Anterior cingulate cortex (tissue), 58 donors: ENCODE results near the gene UTP15.

Experiments used
- DNase-seq, 58 donors: peaks; one replicate each; lab custom pipeline; 2025; lab: John Stamatoyannopoulos, UW

The UTP15 gene

DNA sequence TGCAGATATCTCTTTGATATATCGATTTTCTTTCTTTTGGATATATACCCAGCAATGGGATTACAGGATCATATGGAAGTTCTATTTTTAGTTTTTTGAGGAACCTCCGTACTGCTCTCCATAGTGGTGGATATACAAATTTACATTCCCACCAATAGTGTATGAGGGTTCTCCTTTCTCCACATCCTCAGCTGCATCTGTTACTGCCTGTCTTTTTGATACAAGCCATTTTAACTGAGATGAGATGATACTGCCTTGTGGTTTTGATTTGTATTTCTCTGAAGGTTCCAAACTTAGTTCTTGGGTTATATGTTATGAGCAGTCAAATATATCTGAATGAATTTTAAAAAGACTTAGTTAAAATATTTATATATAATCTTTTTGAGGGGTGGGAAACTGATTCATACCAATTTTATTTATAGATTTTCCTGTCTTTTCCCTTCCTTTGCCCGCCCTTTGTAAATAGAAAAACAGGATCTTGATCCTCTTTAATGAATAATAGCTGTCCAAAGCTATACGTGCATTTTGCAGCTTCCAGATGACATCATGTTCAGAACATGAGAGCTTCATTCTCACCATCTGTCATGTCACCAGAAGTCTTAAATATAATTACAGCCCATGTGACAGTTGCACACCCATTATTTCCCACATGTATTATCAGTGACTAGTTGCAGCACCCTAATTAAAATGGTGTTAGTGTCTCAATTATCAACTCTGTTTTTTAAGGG lies 54.2 kb downstream of the UTP15 start:
- DNase-seq: no peak

DNA sequence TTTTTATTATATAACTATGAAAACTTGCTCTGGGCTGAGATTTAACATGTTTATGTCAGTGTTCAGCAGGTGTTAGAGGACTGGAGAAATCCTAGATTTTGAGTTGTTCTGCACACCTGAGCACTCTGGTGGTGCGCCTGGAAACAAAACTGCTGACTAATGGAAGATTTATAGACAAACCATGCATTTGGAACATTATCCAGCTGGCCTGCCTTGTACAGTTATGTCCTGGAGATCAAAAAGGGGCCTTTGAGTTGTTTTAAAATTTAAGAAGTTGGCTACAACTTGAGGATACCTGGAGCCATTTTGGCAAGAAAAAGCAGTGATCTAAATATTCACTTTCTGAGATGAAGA lies 54.8 kb downstream of the UTP15 start:
- no peak for DNase-seq

DNA sequence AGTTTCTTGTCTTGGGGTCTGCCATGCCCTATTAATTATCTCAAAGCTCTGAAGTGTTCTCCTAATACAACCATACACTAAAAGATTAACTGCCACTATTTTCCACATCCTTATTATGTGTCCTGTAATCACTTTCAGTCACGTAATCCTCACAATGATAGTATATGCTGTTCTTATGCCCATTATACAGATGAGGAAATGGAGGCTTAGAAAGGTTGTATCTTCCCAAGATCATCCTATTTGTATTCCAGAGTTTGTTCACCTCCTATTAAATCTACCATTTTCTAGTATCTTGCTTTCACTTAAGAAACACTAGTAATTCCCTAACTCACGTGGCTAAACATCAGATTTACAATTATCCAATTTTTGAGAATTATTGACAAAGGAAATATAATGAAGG lies 57.5 kb downstream of the UTP15 start:
- no peak for DNase-seq

DNA sequence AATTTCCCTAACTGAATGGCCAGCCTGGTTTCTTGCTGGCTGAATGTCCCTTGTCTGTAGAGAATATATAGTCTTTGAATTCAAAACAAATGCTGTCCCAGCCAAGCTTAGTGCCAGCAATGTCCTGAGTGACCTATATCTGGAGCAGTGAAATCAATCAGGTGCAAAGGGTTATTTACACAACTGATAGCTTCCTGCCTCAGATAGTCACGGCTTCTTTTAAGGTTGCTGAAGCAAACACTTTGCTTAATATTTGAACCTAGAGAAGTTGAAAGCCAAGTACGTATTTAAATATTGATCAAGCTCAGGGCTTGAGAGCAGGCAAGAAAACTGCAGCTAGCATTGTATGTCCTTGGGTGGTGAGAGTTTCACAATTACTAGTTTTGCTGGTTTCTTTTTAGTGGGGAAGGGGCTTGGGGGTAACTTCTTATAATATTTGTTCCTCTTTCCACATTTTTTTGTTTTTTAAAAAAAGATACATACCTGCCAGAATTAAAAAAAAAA lies 58.4 kb downstream of the UTP15 start:
- no peak for DNase-seq

DNA sequence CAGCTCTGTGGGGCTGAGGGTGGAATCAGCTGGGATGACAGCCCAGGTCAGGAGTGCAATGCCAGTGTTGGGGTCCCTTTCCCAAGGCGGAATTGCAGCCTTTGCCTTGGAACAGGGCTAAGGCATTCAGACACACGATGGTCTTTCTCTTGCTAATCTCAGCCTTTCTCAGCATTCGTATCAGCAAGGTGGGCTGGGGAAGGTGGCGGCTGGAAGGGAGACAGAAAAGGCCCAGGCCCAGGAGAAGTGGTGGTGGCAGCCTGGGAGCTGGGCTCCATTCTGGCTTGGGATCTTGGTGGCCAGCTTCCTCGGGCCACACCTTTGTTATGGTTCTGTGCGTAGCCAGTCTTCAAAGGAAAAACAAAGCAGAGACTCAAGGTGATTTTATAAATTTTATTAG lies 59.3 kb downstream of the UTP15 start:
- DNase-seq: no peak

DNA sequence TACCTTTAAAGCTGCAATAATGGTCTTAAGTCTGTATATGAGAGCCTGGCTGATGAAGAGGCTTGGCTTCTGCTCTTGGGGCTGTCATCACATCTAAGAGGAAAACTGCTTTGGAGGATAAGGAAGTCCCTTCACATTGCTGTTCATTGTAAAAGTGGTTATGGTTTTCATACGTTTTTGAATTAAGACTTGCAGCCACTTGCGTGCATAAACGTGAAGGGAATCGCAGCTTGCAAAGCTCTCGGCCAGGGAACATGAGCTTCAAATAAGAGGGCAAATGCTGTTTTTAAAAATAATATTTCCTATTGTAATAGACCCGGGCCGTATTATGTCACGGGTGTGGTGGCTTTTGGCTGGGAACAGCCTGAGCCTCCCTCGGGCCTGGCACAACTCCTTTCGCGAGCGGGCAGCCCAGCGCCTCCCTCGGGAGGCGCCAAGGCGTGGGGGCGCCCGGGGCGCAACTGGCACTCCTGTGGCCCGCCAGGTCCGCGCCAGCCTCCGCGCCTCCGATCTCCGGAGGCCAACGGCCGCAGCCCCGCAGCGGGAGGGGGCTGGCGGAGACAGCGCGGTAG lies 59.9 kb downstream of the UTP15 start:
- peak in 8 of 58 donors; percentile 14 to 67 (median 36) for DNase-seq

DNA sequence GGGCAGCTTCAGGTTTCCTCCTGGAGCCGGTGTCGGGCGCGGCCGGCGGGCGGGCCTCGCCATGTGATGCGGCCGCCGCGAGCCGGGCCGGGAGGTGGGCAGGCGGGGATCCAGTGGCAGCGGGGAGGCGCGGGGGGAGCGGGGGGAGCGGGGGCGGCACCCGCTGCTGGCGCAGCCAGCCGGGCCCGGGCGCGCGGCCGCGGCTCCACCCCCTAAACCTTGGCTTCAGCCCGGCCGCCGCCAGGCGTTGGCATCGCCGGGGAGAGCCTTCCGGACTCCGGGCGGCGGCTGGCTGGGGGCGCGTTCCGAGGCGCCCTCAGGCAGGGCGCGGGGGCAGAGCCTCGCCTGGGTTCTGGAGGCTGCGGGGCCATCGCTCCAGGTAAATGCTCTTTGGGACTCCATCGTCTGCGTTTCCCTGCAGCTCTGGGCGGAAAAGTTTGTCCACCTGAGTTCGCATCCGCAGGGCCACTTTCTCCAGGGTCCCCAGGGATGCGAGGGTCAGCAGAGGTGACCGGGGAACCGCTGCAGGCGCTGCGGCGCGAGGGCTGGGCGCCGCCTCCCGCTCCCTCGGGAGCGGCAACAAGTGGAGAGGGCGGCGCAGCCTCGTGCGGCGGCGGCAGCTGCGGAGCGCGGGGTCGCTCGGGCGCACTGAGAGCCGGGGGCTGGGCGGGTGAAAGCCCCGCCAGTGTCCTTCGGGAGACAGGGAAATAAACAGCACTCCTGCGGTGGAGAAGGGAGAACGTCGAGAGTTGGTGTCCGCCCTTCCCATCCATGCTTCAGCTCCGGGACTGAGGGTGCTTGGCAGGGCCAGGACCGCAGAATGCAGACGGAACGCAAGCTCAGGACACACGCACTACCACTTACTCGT lies 60.6 kb downstream of the UTP15 start, which contains the start of gene ARHGEF28:
Gene ARHGEF28 (plus strand): TSS at position 253 of the 868 bp plus-strand sequence. CDS start 58,656 bp downstream, outside the sequence.
- peak in 42 of 58 donors; percentile 2 to 67 (median 32) for DNase-seq

DNA sequence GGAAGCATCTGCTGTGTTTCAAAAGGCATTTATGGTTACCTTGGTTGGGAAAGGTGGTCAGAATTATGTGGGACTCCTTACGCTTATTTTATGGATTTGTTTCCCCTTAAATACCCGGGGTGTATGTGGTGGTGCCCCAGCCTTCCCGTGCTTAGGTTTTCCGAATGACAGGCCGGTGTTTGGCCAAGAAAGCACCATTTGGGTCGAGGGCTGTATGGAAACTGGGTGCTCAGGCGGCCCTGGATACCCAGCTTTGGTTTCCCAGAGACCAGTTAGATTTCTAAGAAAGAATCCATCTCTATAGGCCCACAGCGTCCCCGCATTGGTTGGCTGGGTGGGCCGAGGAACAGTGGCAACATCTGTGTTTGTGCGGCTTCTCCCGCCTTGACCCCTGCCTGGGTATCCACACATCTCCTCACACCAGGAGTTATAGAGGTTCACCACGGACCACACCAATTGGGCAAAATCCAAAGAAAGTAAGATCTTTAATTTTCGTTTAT lies 61.3 kb downstream of the UTP15 start:
- DNase-seq: no peak

DNA sequence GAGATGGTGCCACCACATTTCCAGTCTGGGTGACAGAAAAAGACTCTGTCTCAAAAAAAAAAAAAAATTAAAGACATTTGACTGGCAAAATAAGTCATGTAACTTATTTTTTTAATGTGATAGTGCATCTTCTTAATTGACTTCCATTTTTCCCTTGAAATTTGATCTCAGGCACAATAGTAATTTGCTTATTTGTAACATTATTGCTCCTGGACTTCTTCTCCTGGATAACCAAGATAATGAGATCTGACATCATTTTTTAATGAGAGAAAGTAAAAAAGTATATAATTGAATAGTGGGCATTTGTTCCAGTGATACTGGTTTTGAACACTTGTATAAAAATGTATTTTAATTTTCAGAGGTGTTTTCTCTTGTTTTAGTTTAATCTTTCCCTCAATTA lies 63.9 kb downstream of the UTP15 start:
- no peak for DNase-seq

DNA sequence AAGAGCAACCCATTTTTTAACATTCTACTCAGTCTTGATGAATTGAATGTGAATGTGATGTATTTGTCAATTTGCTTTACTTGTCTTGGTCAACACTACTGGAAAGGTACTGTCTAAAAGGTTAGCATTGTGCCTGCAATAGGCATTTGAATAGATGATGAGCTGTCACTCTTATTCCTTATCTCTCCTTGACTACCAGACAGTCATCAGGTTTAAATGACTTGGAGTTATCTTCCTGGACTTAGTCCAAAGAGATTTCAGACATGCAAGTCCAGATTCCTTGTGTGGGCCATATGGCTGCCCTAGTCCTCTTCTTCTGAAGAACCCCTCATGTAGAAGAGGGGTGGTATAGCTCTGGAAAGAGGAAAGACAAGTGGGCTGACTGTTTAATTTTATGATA lies 65.2 kb downstream of the UTP15 start:
- DNase-seq: no peak

DNA sequence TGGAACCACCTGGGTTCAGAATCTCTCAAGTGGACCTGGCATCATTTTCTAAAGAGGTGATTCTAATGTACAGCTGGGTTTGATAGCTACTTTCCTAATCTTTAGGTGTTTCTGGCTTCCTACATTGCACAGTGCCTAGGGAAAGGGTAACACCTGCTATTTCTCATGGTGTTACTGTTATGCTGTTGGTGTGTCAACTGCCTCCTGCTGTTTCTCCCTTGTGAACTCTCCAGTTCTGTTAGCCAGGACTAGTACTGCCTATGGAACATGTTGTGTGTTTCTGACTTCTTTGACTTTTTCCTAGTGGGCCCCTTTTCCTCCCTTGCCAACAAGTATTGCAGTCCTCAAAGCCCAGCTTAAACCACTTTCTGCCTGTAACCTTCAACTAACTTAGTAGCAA lies 66.0 kb downstream of the UTP15 start:
- no peak for DNase-seq
